HepG2 (cell line): ENCODE measurements around the gene ZBTB4. TPM values are rescaled to one million over a fixed set of nuclear protein-coding genes. Genes with fewer than 3 reads are reported as not detected.

Experiments used
- ARNT ChIP-seq: fragments of 450-650 bp; IDR thresholded peaks from 2 replicates; pipeline ENCODE4 v1.6.1; 2017
- BHLHE40 ChIP-seq: IDR thresholded peaks from 2 replicates; pipeline ENCODE4 v1.6.1; 2011; ENCODE audit warnings: low read length, improper control_type of control experiment
- CHD4 ChIP-seq: fragments of 200-600 bp; sonication (generic); IDR thresholded peaks from 2 replicates; pipeline ENCODE4 v1.7.0; 2017; ENCODE audit warnings: mild to moderate bottlenecking, low read length, borderline replicate concordance
- GATA4 ChIP-seq: sonication (generic); IDR thresholded peaks from 2 replicates; pipeline ENCODE4 v1.6.1; 2016; ENCODE audit warnings: antibody characterized with exemption, low read depth, borderline replicate concordance
- SIN3A ChIP-seq: IDR thresholded peaks from 2 replicates; pipeline ENCODE4 v1.6.1; 2011; ENCODE audit warnings: low read depth, mild to moderate bottlenecking, control low read depth, low read length, borderline replicate concordance
- ZBTB8A ChIP-seq: sonication (generic); formaldehyde crosslinking; IDR thresholded peaks from 2 replicates; pipeline ENCODE4 v1.4.0; 2020; ENCODE audit warnings: mild to moderate bottlenecking, low read depth, missing genetic modification reagents, borderline replicate concordance
- ZNF20 ChIP-seq: sonication (generic); formaldehyde crosslinking; IDR thresholded peaks from 2 replicates; pipeline ENCODE4 v1.4.0; 2020; ENCODE audit warnings: mild to moderate bottlenecking, moderate library complexity, missing genetic modification reagents
- ZNF446 ChIP-seq: sonication (generic); formaldehyde crosslinking; IDR thresholded peaks from 2 replicates; pipeline ENCODE4 v1.5.0; 2020; ENCODE audit warnings: mild to moderate bottlenecking, missing genetic modification reagents
- ZNF782 ChIP-seq: sonication (generic); formaldehyde crosslinking; IDR thresholded peaks from 2 replicates; pipeline ENCODE4 v1.4.0; 2020; ENCODE audit warnings: missing genetic modification reagents, mild to moderate bottlenecking, borderline replicate concordance
- polyA plus RNA-seq, 8 experiments: library from polyadenylated mRNA; depleted of rRNA in 3 of 8; stranded (reverse) in 7 of 8; unstranded in 1 of 8; fragments of >200 nt; fragmentation: Illumina TruSeq in 4 of 8; extraction: Trizol in 4 of 8; gene quantifications; 2 replicates each; pipeline versions ENCODE4 v1.2.1 to v1.2.3, GENCODE V29; 2011 to 2016; ENCODE audit warnings: low read depth in 4 of 8, missing spikeins in 1 of 8, mixed read lengths in 1 of 8; ENCODE audit not compliant: insufficient read depth in 1 of 8
- total RNA-seq, 5 experiments: library from RNA; depleted of rRNA; stranded (reverse); fragments of >200 nt; fragmentation: Illumina TruSeq; extraction: Trizol; gene quantifications; 2 replicates each; pipeline ENCODE4 v1.2.3, GENCODE V29; 2016; ENCODE audit warnings: low read depth in 1 of 5
- TF ChIP-seq, protein P1 (sequence below): sonication (generic); formaldehyde crosslinking; IDR thresholded peaks from 2 replicates; pipeline ENCODE4 v1.5.1; 2020; ENCODE audit warnings: missing genetic modification reagents, mild to moderate bottlenecking, borderline replicate concordance

Gene ZBTB4
- total and polyA plus RNA-seq, 2 of the 13 experiments (the other 11 are each of a cell fraction or from before 2014, with no cell fraction given) = 4.3 to 7.4 TPM

DNA sequence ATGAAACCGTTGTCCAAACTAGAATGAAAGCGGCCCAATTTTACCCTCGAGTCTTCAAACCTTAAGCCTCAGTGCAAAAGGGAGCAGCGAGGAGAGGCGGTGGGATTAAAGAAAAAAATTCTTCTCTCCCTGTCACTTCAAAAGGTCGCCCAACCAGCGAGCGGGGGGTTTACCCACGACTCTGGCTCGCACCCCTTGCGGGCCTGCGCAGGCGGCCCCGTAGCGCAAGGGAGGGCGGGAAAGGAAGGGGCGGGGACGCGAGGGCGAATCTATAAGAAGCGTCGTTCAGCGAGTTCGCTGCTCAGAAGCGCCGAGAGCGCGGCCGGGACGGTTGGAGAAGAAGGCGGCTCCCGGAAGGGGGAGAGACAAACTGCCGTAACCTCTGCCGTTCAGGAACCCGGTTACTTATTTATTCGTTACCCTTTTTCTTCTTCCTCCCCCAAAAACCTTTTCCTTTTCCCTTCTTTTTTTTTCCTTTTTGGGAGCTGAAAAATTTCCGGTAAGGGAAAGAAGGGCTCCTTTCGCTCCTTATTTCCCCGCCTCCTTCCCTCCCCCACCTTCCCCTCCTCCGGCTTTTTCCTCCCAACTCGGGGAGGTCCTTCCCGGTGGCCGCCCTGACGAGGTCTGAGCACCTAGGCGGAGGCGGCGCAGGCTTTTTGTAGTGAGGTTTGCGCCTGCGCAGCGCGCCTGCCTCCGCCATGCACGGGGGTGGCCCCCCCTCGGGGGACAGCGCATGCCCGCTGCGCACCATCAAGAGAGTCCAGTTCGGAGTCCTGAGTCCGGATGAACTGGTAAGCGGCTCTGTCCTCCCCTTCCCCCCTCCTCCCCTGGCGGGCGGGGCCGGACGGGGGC, 4.9 kb upstream of the ZBTB4 start, which contains the start of gene POLR2A (continued):
- TF ChIP-seq ZBTB8A (CRISPR knock-in tag) = 0 out of 2 replicates have a peak, but pooled peaks have one; percentile 71
- no peak for TF ChIP-seq CHD4
- TF ChIP-seq GATA4 = peak; percentile 97
- TF ChIP-seq SIN3A = peak; percentile 90; the same call in 1 of the 2 replicates
- TF ChIP-seq, protein P1, sequence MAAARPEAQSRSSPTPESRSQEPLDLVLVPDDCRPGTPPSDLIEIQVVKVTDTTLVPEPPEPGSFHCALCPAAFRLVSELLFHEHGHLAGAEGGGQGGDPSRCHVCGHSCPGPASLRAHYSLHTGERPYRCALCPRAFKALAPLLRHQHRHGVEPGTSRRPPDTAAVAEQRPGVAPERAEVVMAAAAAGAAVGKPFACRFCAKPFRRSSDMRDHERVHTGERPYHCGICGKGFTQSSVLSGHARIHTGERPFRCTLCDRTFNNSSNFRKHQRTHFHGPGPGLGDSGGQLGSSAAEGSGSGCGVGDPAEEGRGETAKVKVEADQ (CRISPR knock-in tag) = no peak
- peak; percentile 80 for TF ChIP-seq BHLHE40
- no peak for TF ChIP-seq ARNT
- TF ChIP-seq ZNF446 (CRISPR knock-in tag) = no peak; the same call in 1 of the 2 replicates
- 0 out of 2 replicates have a peak, but pooled peaks have one; percentile 20 for TF ChIP-seq ZNF782 (CRISPR knock-in tag)
- TF ChIP-seq ZNF20 = no peak
